HCT116 (cell line): Measurements from ENCODE around the gene DIPK1B. TPM values are rescaled to one million over a fixed set of nuclear protein-coding genes. Genes with fewer than 3 reads are reported as not detected.

Source experiments
- ATAC-seq: fragments of 200-7000 bp; cut with Tn5 transposase; 2 replicates; pipeline ENCODE4 v1.9.1; 2020; ENCODE audit warnings: mild to moderate bottlenecking, moderate library complexity
- BruUV-seq: library from RNA; stranded (reverse); fragments of 400-500 nt; replicated peaks from 2 replicates; lab custom pipeline; 2021; lab: Mats Ljungman, UMichigan
- CTCF ChIA-PET: fragments of 300-600 bp; sonication (Branson Sonifier 250); formaldehyde crosslinking; loops from one replicate; lab custom pipeline; 2021; ENCODE audit warnings: antibody characterized with exemption; lab: Charles Lee
- POLR2A ChIA-PET: fragments of 300-600, 350-600 bp; sonication (Branson Sonifier 250); formaldehyde crosslinking; loops from one replicate; lab custom pipeline; 2021; ENCODE audit warnings: antibody characterized with exemption; lab: Charles Lee
- RAD21 ChIA-PET, 2 experiments: fragments of 300-600 bp; sonication (Branson Sonifier 250); formaldehyde crosslinking; loops; one replicate each; lab custom pipeline; 2023; ENCODE audit warnings: low total read pairs in 2 of 2; ENCODE audit not compliant: uncharacterized antibody in 2 of 2, unreplicated experiment in 2 of 2, low non-redundant PET in 1 of 2; lab: Charles Lee
- DNase-seq: peaks from one replicate; pipeline ENCODE4 v3.0.0-alpha.2; 2010; ENCODE audit warnings: low read depth, low spot score
- H2AFZ ChIP-seq: fragments of 200-600 bp; shearing (Covaris generic), sonication (generic); 2 replicates; pipeline ENCODE4 v1.6.1; 2017; ENCODE audit warnings: low read depth, mixed run types, mixed read lengths, antibody characterized with exemption, low read length; ENCODE audit not compliant: poor library complexity, severe bottlenecking
- H3K27ac ChIP-seq: 2 replicates; pipeline ENCODE4 v1.5.1; 2012; ENCODE audit warnings: low read depth, low read length
- H3K27me3 ChIP-seq: fragments of 200-600 bp; sonication (generic); 2 replicates; pipeline ENCODE4 v1.6.1; 2016; ENCODE audit warnings: mixed run types, low read length, mixed read lengths; ENCODE audit not compliant: insufficient read depth
- H3K36me3 ChIP-seq, 2 experiments: fragments of 200-500 bp in 1 of 2; fragments of 200-600 bp in 1 of 2; sonication (Bioruptor generic) in 1 of 2; sonication (generic) in 1 of 2; 2 replicates each; pipeline versions ENCODE4 v1.5.1 to v1.6.1; 2014 to 2016; ENCODE audit warnings: low read length in 2 of 2, inconsistent platforms in 1 of 2, mixed read lengths in 1 of 2, mixed run types in 1 of 2; ENCODE audit not compliant: insufficient read depth in 2 of 2, control insufficient read depth in 1 of 2
- H3K4me1 ChIP-seq, 2 experiments: fragments of 200-600 bp in 1 of 2; sonication (generic) in 1 of 2; 2 replicates each; pipeline versions ENCODE4 v1.5.1 to v1.6.1; 2012 to 2017; ENCODE audit warnings: low read length in 2 of 2, inconsistent platforms in 1 of 2, mild to moderate bottlenecking in 1 of 2, mixed read lengths in 1 of 2, mixed run types in 1 of 2, moderate library complexity in 1 of 2; ENCODE audit not compliant: insufficient read depth in 2 of 2, control insufficient read depth in 1 of 2
- H3K4me2 ChIP-seq: fragments of 200-600 bp; sonication (generic); 2 replicates; pipeline ENCODE4 v1.6.1; 2017; ENCODE audit warnings: mixed run types, low read length, mixed read lengths
- H3K4me3 ChIP-seq, 2 experiments: fragments of 200-600 bp in 1 of 2; sonication (generic) in 1 of 2; replicated peaks in 1 of 2; 2 replicates each; pipeline ENCODE4 v1.5.1; 2011 to 2016; ENCODE audit warnings: low read length in 2 of 2, control low read depth in 1 of 2, low read depth in 1 of 2, mild to moderate bottlenecking in 1 of 2, mixed read lengths in 1 of 2, mixed run types in 1 of 2
- H3K79me2 ChIP-seq: fragments of 200-600 bp; sonication (generic); 2 replicates; pipeline ENCODE4 v1.6.1; 2017; ENCODE audit warnings: mild to moderate bottlenecking, mixed run types, low read length, moderate library complexity, mixed read lengths; ENCODE audit not compliant: insufficient read depth
- H3K9ac ChIP-seq: fragments of 200-600 bp; sonication (generic); 2 replicates; pipeline ENCODE4 v1.6.1; 2016; ENCODE audit warnings: low read length, mixed read lengths
- H3K9me2 ChIP-seq: fragments of 200-600 bp; sonication (generic), shearing (Covaris generic); 2 replicates; pipeline ENCODE4 v1.6.1; 2017; ENCODE audit warnings: mixed run types, mild to moderate bottlenecking, moderate library complexity; ENCODE audit not compliant: insufficient read depth
- H3K9me3 ChIP-seq, 2 experiments: fragments of 200-500 bp in 1 of 2; fragments of 200-600 bp in 1 of 2; sonication (Bioruptor generic) in 1 of 2; sonication (generic) in 1 of 2; 2 replicates each; pipeline ENCODE4 v1.6.1; 2014 to 2017; ENCODE audit warnings: low read length in 2 of 2, mixed read lengths in 2 of 2, inconsistent platforms in 1 of 2, low read depth in 1 of 2, mild to moderate bottlenecking in 1 of 2, mixed run types in 1 of 2, moderate library complexity in 1 of 2; ENCODE audit not compliant: control insufficient read depth in 1 of 2, insufficient read depth in 1 of 2
- H4K20me1 ChIP-seq: fragments of 200-600 bp; sonication (generic), shearing (Covaris generic); 2 replicates; pipeline ENCODE4 v1.6.1; 2017; ENCODE audit warnings: mixed run types, mild to moderate bottlenecking, moderate library complexity; ENCODE audit not compliant: insufficient read depth
- CEBPB ChIP-seq: IDR thresholded peaks from 2 replicates; pipeline ENCODE4 v1.6.1; 2012; ENCODE audit warnings: low read depth
- EGR1 ChIP-seq: IDR thresholded peaks from 2 replicates; pipeline ENCODE4 v1.6.1; 2012; ENCODE audit warnings: low read depth
- POLR2A ChIP-seq: IDR thresholded peaks from 2 replicates; pipeline ENCODE4 v1.7.0; 2011; ENCODE audit warnings: borderline replicate concordance; ENCODE audit not compliant: insufficient read depth, insufficient read length; ENCODE audit errors: extremely low read depth
- SP1 ChIP-seq: IDR thresholded peaks from 2 replicates; pipeline ENCODE4 v1.6.1; 2012; ENCODE audit warnings: low read depth
- SRF ChIP-seq: IDR thresholded peaks from 2 replicates; pipeline ENCODE4 v1.6.1; 2012; ENCODE audit warnings: low read depth
- TCF7L2 ChIP-seq: IDR thresholded peaks from 2 replicates; pipeline ENCODE4 v1.7.0; 2011; ENCODE audit warnings: borderline replicate concordance, inconsistent platforms; ENCODE audit not compliant: insufficient read depth, insufficient read length; ENCODE audit errors: extremely low read depth
- YY1 ChIP-seq: IDR thresholded peaks from 2 replicates; pipeline ENCODE4 v1.6.1; 2011; ENCODE audit warnings: low read length, low read depth, moderate library complexity, mild to moderate bottlenecking; ENCODE audit not compliant: insufficient replicate concordance; ENCODE audit errors: extremely low read depth
- ZFX ChIP-seq: fragments of 450-650 bp; IDR thresholded peaks from 2 replicates; pipeline ENCODE4 v1.6.1; 2017
- intact Hi-C: fragments of 100-400 bp; cut with micrococcal nuclease; formaldehyde crosslinking; loops from 2 replicates; pipeline ENCODE4 v1.10.0; 2022
- total RNA-seq: library from RNA; stranded (reverse); gene quantifications from one replicate; pipeline ENCODE4 v1.2.1, GENCODE V29; 2021; ENCODE audit not compliant: unreplicated experiment
- TF ChIP-seq, protein P1 (sequence below): IDR thresholded peaks from 2 replicates; pipeline ENCODE4 v1.6.1; 2012; ENCODE audit warnings: low read depth
- TF ChIP-seq, protein P2 (sequence below): IDR thresholded peaks from 2 replicates; pipeline ENCODE4 v1.6.1; 2011; ENCODE audit warnings: mild to moderate bottlenecking, low read length, moderate library complexity; ENCODE audit not compliant: insufficient replicate concordance; ENCODE audit errors: extremely low read depth
- TF ChIP-seq, protein P3 (sequence below), 3 experiments: fragments of 200-600 bp in 1 of 3; sonication (generic) in 1 of 3; IDR thresholded peaks in 2 of 3; conservative IDR thresholded peaks in 1 of 3; 2 replicates each; pipeline ENCODE4 v1.5.1; 2012 to 2017; ENCODE audit warnings: low read depth in 2 of 3, low read length in 2 of 3, antibody characterized with exemption in 1 of 3, borderline replicate concordance in 1 of 3, control low read depth in 1 of 3, mild to moderate bottlenecking in 1 of 3, mixed read lengths in 1 of 3, mixed run types in 1 of 3, moderate library complexity in 1 of 3; ENCODE audit not compliant: insufficient read depth in 1 of 3

The DIPK1B gene
- total RNA-seq, 1 experiment from 2014 or later = 15.6 TPM

DNA sequence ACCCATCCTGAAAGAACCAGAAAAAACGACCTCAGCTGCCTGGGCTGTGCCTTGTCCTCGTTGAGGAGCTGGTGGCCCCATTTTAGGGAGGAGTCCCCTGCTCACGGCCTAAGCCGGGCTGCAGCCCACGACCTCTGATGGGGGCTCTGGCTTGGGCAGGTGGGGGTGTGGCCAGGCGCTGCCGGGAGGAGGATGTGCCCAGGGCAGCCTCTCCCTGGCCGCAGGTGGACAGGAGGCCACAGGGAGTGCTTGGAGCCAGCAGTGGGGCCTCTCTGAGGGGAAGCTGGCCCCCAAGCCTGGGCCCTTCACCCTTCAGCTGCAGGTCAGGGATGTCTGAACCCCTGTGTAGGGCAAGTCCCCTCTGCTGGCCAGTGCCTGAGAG is 2.5 kb downstream of the DIPK1B start:
- ATAC-seq = no peak
- H3K4me1 ChIP-seq = peaks cover 15 to 27% of the 10 kb centered on the region in 2 experiments
- ChIA-PET CTCF (no interaction called here), POLR2A (interaction anchor here (1.5 kb wide), 1 partner anchor 13 kb away, joined by 4 read pairs; no protein-coding TSS in a partner anchor), RAD21 (no interaction called here)
- H3K9me3 ChIP-seq = no peaks in the 10 kb centered on the region
- H3K36me3 ChIP-seq = no peaks in the 10 kb centered on the region; a peak in 1 of 4 replicates
- no peak overlapping the region for H3K9ac ChIP-seq
- intact Hi-C loops = no loop called here
- no peaks in the 10 kb centered on the region for H4K20me1 ChIP-seq
- no peaks in the 10 kb centered on the region for H3K9me2 ChIP-seq
- H3K4me2 ChIP-seq = no peak overlapping the region
- no peak overlapping the region for H2AFZ ChIP-seq
- H3K27ac ChIP-seq = no peak overlapping the region; the same call in 1 of the 2 replicates
- H3K27me3 ChIP-seq = no peaks in the 10 kb centered on the region
- no peak overlapping the region for H3K4me3 ChIP-seq
- no peak for TF ChIP-seq POLR2A
- TF ChIP-seq, protein P1, sequence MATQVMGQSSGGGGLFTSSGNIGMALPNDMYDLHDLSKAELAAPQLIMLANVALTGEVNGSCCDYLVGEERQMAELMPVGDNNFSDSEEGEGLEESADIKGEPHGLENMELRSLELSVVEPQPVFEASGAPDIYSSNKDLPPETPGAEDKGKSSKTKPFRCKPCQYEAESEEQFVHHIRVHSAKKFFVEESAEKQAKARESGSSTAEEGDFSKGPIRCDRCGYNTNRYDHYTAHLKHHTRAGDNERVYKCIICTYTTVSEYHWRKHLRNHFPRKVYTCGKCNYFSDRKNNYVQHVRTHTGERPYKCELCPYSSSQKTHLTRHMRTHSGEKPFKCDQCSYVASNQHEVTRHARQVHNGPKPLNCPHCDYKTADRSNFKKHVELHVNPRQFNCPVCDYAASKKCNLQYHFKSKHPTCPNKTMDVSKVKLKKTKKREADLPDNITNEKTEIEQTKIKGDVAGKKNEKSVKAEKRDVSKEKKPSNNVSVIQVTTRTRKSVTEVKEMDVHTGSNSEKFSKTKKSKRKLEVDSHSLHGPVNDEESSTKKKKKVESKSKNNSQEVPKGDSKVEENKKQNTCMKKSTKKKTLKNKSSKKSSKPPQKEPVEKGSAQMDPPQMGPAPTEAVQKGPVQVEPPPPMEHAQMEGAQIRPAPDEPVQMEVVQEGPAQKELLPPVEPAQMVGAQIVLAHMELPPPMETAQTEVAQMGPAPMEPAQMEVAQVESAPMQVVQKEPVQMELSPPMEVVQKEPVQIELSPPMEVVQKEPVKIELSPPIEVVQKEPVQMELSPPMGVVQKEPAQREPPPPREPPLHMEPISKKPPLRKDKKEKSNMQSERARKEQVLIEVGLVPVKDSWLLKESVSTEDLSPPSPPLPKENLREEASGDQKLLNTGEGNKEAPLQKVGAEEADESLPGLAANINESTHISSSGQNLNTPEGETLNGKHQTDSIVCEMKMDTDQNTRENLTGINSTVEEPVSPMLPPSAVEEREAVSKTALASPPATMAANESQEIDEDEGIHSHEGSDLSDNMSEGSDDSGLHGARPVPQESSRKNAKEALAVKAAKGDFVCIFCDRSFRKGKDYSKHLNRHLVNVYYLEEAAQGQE = no peak
- no peak for TF ChIP-seq EGR1
- TF ChIP-seq YY1 = no peak
- no peak for TF ChIP-seq SRF
- TF ChIP-seq ZFX = no peak
- TF ChIP-seq, protein P2, sequence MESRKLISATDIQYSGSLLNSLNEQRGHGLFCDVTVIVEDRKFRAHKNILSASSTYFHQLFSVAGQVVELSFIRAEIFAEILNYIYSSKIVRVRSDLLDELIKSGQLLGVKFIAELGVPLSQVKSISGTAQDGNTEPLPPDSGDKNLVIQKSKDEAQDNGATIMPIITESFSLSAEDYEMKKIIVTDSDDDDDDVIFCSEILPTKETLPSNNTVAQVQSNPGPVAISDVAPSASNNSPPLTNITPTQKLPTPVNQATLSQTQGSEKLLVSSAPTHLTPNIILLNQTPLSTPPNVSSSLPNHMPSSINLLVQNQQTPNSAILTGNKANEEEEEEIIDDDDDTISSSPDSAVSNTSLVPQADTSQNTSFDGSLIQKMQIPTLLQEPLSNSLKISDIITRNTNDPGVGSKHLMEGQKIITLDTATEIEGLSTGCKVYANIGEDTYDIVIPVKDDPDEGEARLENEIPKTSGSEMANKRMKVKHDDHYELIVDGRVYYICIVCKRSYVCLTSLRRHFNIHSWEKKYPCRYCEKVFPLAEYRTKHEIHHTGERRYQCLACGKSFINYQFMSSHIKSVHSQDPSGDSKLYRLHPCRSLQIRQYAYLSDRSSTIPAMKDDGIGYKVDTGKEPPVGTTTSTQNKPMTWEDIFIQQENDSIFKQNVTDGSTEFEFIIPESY = no peak
- no peak for TF ChIP-seq TCF7L2
- TF ChIP-seq CEBPB = no peak
- TF ChIP-seq SP1 = no peak
- TF ChIP-seq, protein P3, sequence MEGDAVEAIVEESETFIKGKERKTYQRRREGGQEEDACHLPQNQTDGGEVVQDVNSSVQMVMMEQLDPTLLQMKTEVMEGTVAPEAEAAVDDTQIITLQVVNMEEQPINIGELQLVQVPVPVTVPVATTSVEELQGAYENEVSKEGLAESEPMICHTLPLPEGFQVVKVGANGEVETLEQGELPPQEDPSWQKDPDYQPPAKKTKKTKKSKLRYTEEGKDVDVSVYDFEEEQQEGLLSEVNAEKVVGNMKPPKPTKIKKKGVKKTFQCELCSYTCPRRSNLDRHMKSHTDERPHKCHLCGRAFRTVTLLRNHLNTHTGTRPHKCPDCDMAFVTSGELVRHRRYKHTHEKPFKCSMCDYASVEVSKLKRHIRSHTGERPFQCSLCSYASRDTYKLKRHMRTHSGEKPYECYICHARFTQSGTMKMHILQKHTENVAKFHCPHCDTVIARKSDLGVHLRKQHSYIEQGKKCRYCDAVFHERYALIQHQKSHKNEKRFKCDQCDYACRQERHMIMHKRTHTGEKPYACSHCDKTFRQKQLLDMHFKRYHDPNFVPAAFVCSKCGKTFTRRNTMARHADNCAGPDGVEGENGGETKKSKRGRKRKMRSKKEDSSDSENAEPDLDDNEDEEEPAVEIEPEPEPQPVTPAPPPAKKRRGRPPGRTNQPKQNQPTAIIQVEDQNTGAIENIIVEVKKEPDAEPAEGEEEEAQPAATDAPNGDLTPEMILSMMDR (IDR thresholded peaks at IDR 0.05 in 2 of 3, conservative IDR thresholded peaks at IDR 0.05 in 1 of 3; ENCODE audit: borderline replicate concordance in 1 of 3, insufficient read depth in 1 of 3, low read depth in 2 of 3, low read length in 2 of 3) = no peak
- TF ChIP-seq, all 23 proteins: peak for 0
- no peaks in the 10 kb centered on the region; the same call in 1 of the 2 replicates for H3K79me2 ChIP-seq
- no TSS peak for BruUV-seq
- no peak for DNase-seq
